Endothelial cell of umbilical vein (primary cell): ENCODE measurements around the gene CDKL2. TPM values are rescaled to one million over a fixed set of nuclear protein-coding genes. Genes with fewer than 3 reads are reported as not detected.

Source experiments
- BruUV-seq: library from RNA; stranded (reverse); fragments of 400-500 nt; replicated peaks from 2 replicates; lab custom pipeline; 2021; lab: Mats Ljungman, UMichigan
- CTCF ChIA-PET: fragments of 300-600, 350-600 bp; sonication (Branson Sonifier 250); formaldehyde crosslinking; loops from one replicate; lab custom pipeline; 2021; ENCODE audit warnings: antibody characterized with exemption, inconsistent platforms; lab: Charles Lee
- POLR2A ChIA-PET: fragments of 300-600, 350-600 bp; sonication (Branson Sonifier 250); formaldehyde crosslinking; loops from one replicate; lab custom pipeline; 2021; ENCODE audit warnings: antibody characterized with exemption, inconsistent platforms; lab: Charles Lee
- DNase-seq: peaks from one replicate; pipeline ENCODE4 v3.0.0-alpha.2; 2011; ENCODE audit warnings: low read depth, low spot score
- FAIRE-seq: peaks from 2 replicates; lab custom pipeline; 2011; peaks lifted over from hg19 to GRCh38; lab: Jason Lieb, UNC
- H2AFZ ChIP-seq: 2 replicates; pipeline ENCODE4 v1.6.0; 2012; ENCODE audit warnings: low read depth, low read length, control low read depth, inconsistent platforms
- H3K27ac ChIP-seq: 2 replicates; pipeline ENCODE4 v1.5.1; 2011; ENCODE audit warnings: low read depth, mild to moderate bottlenecking, control low read depth, low read length, moderate library complexity; ENCODE audit not compliant: insufficient read depth
- H3K27me3 ChIP-seq, 2 experiments: 2 replicates each; pipeline versions ENCODE4 v1.6.0 to v1.6.1; 2011; ENCODE audit warnings: low read length in 2 of 2, mixed read lengths in 1 of 2; ENCODE audit not compliant: control insufficient read depth in 2 of 2, insufficient read depth in 2 of 2
- H3K36me3 ChIP-seq, 2 experiments: 2 replicates in 1 of 2; 3 replicates in 1 of 2; pipeline ENCODE4 v1.5.1; 2011; ENCODE audit warnings: low read length in 2 of 2, mild to moderate bottlenecking in 1 of 2, moderate library complexity in 1 of 2; ENCODE audit not compliant: control insufficient read depth in 2 of 2, insufficient read depth in 2 of 2; ENCODE audit errors: extremely low read depth in 1 of 2
- H3K4me1 ChIP-seq: 3 replicates; pipeline ENCODE4 v1.5.1; 2011; ENCODE audit warnings: mild to moderate bottlenecking, low read length; ENCODE audit not compliant: control insufficient read depth, insufficient read depth; ENCODE audit errors: extremely low read depth
- H3K4me2 ChIP-seq: 2 replicates; pipeline ENCODE4 v1.6.1; 2011; ENCODE audit warnings: low read length, control low read depth, mixed read lengths; ENCODE audit not compliant: insufficient read depth
- H3K4me3 ChIP-seq, 3 experiments: fragments of 200-600 bp in 1 of 3; sonication (generic), shearing (Covaris generic) in 1 of 3; replicated peaks in 1 of 3; 2 replicates each; pipeline ENCODE4 v1.5.1; 2011 to 2016; ENCODE audit warnings: control low read depth in 3 of 3, low read length in 3 of 3, mild to moderate bottlenecking in 2 of 3, inconsistent platforms in 1 of 3, low read depth in 1 of 3, moderate library complexity in 1 of 3; ENCODE audit not compliant: insufficient read depth in 1 of 3
- H3K79me2 ChIP-seq: 2 replicates; pipeline ENCODE4 v1.6.0; 2012; ENCODE audit warnings: low read length, inconsistent platforms; ENCODE audit not compliant: control insufficient read depth, insufficient read depth
- H3K9ac ChIP-seq: replicated peaks from 2 replicates; pipeline ENCODE3; 2011; ENCODE audit warnings: low read length, control low read depth; ENCODE audit not compliant: insufficient read depth; ENCODE audit errors: extremely low read depth
- H3K9me1 ChIP-seq: replicated peaks from 3 replicates; pipeline ENCODE4 v1.6.0; 2011; ENCODE audit warnings: mild to moderate bottlenecking, low read length; ENCODE audit not compliant: control insufficient read depth, insufficient read depth; ENCODE audit errors: extremely low read depth
- H3K9me3 ChIP-seq: replicated peaks from 2 replicates; pipeline ENCODE4 v1.5.1; 2012; ENCODE audit warnings: low read length, inconsistent platforms; ENCODE audit not compliant: control insufficient read depth, insufficient read depth
- H4K20me1 ChIP-seq: replicated peaks from 2 replicates; pipeline ENCODE3; 2011; ENCODE audit warnings: mild to moderate bottlenecking, low read length; ENCODE audit not compliant: control insufficient read depth, insufficient read depth; ENCODE audit errors: extremely low read depth
- CTCF ChIP-seq, 2 donors: IDR thresholded peaks; 1 replicate in 1 of 2; 2 replicates in 1 of 2; pipeline ENCODE4 v1.5.1; 2011; ENCODE audit warnings: low read length in 2 of 2, mild to moderate bottlenecking in 2 of 2, moderate library complexity in 2 of 2, control low read depth in 1 of 2, inconsistent platforms in 1 of 2, low read depth in 1 of 2; ENCODE audit not compliant: insufficient read depth in 1 of 2; ENCODE audit errors: extremely low read depth in 1 of 2
- EZH2 ChIP-seq: IDR thresholded peaks from 2 replicates; pipeline ENCODE4 v1.6.1; 2012; ENCODE audit warnings: borderline replicate concordance, low read depth, mild to moderate bottlenecking, moderate library complexity, low read length, inconsistent platforms; ENCODE audit not compliant: severe bottlenecking
- FOS ChIP-seq: IDR thresholded peaks from 2 replicates; pipeline ENCODE4 v1.6.1; 2011; ENCODE audit warnings: mild to moderate bottlenecking, low read length, moderate library complexity, borderline replicate concordance; ENCODE audit not compliant: insufficient read depth
- GATA2 ChIP-seq: IDR thresholded peaks from 2 replicates; pipeline ENCODE4 v1.7.0; 2011; ENCODE audit warnings: low read depth, mild to moderate bottlenecking, moderate library complexity, mixed read lengths, low read length; ENCODE audit not compliant: insufficient read length, insufficient read depth
- JUN ChIP-seq: IDR thresholded peaks from 2 replicates; pipeline ENCODE4 v1.6.1; 2011; ENCODE audit warnings: borderline replicate concordance, low read depth; ENCODE audit not compliant: insufficient read length, insufficient read depth
- MAX ChIP-seq: IDR thresholded peaks from 2 replicates; pipeline ENCODE4 v1.6.1; 2011; ENCODE audit not compliant: insufficient read depth, insufficient read length
- MYC ChIP-seq: IDR thresholded peaks from one replicate; pipeline ENCODE4 v1.6.1; 2011; ENCODE audit warnings: mild to moderate bottlenecking, low read depth, low read length
- POLR2A ChIP-seq: IDR thresholded peaks from 2 replicates; pipeline ENCODE4 v1.6.1; 2012; ENCODE audit warnings: low read depth, mild to moderate bottlenecking, control low read depth, low read length
- POLR2AphosphoS5 ChIP-seq: IDR thresholded peaks from 2 replicates; pipeline ENCODE4 v1.6.1; 2012; ENCODE audit warnings: low read depth, mild to moderate bottlenecking, control low read depth, low read length, moderate library complexity; ENCODE audit not compliant: insufficient read depth
- dilution Hi-C: fragments of 300-500 bp; cut with MboI; formaldehyde crosslinking; loops from one replicate; pipeline ENCODE4 v1.15.0; 2019; ENCODE audit warnings: low sequenced_read_pairs; ENCODE audit not compliant: extremely low pct_ligation_motif_present
- intact Hi-C: fragments of 100-400 bp; cut with micrococcal nuclease; formaldehyde crosslinking; loops from one replicate; pipeline ENCODE4 v1.10.0; 2022
- polyA plus RNA-seq, 4 experiments: library from polyadenylated mRNA; depleted of rRNA in 3 of 4; stranded (reverse) in 3 of 4; unstranded in 1 of 4; fragments of >200 nt; gene quantifications; 2 replicates each; pipeline versions ENCODE4 v1.2.1 to v1.2.3, GENCODE V29; 2011 to 2012; ENCODE audit warnings: missing spikeins in 1 of 4
- total RNA-seq: library from RNA; stranded (reverse); gene quantifications from 2 replicates; pipeline ENCODE4 v1.2.3, GENCODE V29; 2021

CDKL2 gene
- total and polyA plus RNA-seq, 2 donors (not counting 3 experiments of a cell fraction or from before 2014, with no cell fraction given), result 0.23 to 0.55 TPM

- POLR2A ChIA-PET, result no interaction called here
- DNase-seq, result peak; percentile 4
- dilution Hi-C loops (no loop called here), intact Hi-C loops (no loop called here)
- CTCF ChIA-PET, result interaction anchor here (0.6 to 1.9 kb wide), 5 partner anchors 9 to 264 kb away, joined by 3 to 6 read pairs (median 3); partner anchors contain the start of gene USO1
- Histone ChIP-seq H4K20me1 (no peaks in the 10 kb centered on the region), H3K4me3 (no peak overlapping the region), H3K27me3 (peaks cover 5 to 11% of the 10 kb centered on the region in 2 experiments), H3K9ac (no peak overlapping the region), H3K4me2 (no peak overlapping the region), H3K9me1 (no peaks in the 10 kb centered on the region), H3K36me3 (no peaks in the 10 kb centered on the region), H3K27ac (no peak overlapping the region), H3K79me2 (no peaks in the 10 kb centered on the region), H2AFZ (no peak overlapping the region), H3K9me3 (no peaks in the 10 kb centered on the region), H3K4me1 (no peaks in the 10 kb centered on the region)
- FAIRE-seq, result no peak
- BruUV-seq, result no TSS peak
- TF ChIP-seq JUN (no peak), POLR2AphosphoS5 (no peak), GATA2 (no peak), POLR2A (no peak), EZH2 (no peak), MAX (no peak), MYC (no peak), FOS (no peak), CTCF (IDR thresholded peaks at IDR 0.05; ENCODE audit: extremely low read depth in 1 of 2, insufficient read depth in 1 of 2, low read depth in 1 of 2, low read length in 2 of 2) (no peak)
Measured at GRCh38 chr4:75584067-75584466, 46.3 kb downstream of the CDKL2 start.
